ENCODE measurements around the gene RPL13. TPM values are rescaled to one million over a fixed set of nuclear protein-coding genes. Genes with fewer than 3 reads are reported as not detected.

RPL13 gene
- total RNA-seq, 1 experiment from 2014 or later, result 2,157 TPM

DNA sequence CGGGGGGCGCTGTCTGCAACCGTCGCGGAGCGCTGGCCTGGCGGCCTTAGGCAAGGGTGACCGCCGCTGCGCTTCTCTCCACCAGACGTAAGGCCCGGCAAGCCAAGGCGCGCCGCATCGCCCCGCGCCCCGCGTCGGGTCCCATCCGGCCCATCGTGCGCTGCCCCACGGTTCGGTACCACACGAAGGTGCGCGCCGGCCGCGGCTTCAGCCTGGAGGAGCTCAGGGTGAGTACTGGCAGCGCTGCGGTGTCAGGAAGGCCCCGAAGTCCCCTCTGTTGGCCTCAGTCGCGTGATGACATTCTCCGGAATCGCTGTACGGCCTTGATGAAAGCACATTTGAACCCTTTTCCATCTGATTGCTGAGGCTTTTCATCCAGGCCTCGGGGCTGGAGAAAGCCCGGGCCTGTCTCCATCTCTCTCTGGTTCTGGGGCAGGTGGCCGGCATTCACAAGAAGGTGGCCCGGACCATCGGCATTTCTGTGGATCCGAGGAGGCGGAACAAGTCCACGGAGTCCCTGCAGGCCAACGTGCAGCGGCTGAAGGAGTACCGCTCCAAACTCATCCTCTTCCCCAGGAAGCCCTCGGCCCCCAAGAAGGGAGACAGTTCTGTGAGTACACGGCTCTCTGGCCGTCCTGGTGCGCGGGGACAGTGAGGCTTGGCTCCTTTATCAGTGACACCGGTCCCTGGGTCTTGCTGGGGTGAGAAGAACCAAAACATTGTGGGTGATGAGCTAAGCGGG is 831 bp downstream of the RPL13 start:
- H4K91ac ChIP-seq (ENCODE audit: insufficient read length, low read depth, low read length), result peak overlapping the region; percentile 97
- H4K8ac ChIP-seq (replicated peaks; ENCODE audit: insufficient read length, low read depth, low read length), result no peak overlapping the region
- peak overlapping the region; percentile 96 for H3K14ac ChIP-seq (ENCODE audit: insufficient read depth, low read length)
- no peak overlapping the region for H3K23ac ChIP-seq (ENCODE audit: insufficient read length, low read depth, low read length)
- no peak overlapping the region for H3K27ac ChIP-seq (ENCODE audit: insufficient read length, low read depth, low read length)
- H3K18ac ChIP-seq (ENCODE audit: insufficient read length, low read depth, low read length), result no peak overlapping the region
- Mint-ChIP-seq H3K4me1 (peaks cover 43 to 46% of the 10 kb centered on the region in 2 experiments), H3K27ac (peak overlapping the region; percentile 92 to 96 (median 95)), H3K9me3 (no peaks in the 10 kb centered on the region; a peak in 1 of 5 replicates), H3K27me3 (ENCODE audit: low read depth) (peaks cover 2% of the 10 kb centered on the region), H3K4me3 (peak overlapping the region; percentile 96), H3K36me3 (ENCODE audit: insufficient read depth in 1 of 3, low read depth in 3 of 3) (peaks cover 26 to 54% (median 45%) of the 10 kb centered on the region in 3 experiments)
- H2BK5ac ChIP-seq (ENCODE audit: insufficient read length, low read length), result no peak overlapping the region
- no peak overlapping the region for H3T11ph ChIP-seq (ENCODE audit: low read length)
- no peak for DNase-seq
- no peak overlapping the region for H2AFZ ChIP-seq (ENCODE audit: low read length)
- H4K20me1 ChIP-seq (ENCODE audit: control insufficient read depth, insufficient read depth, insufficient read length), result peaks cover 4% of the 10 kb centered on the region
- H3K56ac ChIP-seq (ENCODE audit: insufficient read length, low read depth, low read length), result no peak overlapping the region
- peaks cover 19% of the 10 kb centered on the region for H3K23me2 ChIP-seq (ENCODE audit: insufficient read length, low read depth, low read length, poor library complexity, severe bottlenecking)
- no peak overlapping the region for H4K5ac ChIP-seq (ENCODE audit: insufficient read length, low read depth, low read length)
- TF ChIP-seq, protein P1, sequence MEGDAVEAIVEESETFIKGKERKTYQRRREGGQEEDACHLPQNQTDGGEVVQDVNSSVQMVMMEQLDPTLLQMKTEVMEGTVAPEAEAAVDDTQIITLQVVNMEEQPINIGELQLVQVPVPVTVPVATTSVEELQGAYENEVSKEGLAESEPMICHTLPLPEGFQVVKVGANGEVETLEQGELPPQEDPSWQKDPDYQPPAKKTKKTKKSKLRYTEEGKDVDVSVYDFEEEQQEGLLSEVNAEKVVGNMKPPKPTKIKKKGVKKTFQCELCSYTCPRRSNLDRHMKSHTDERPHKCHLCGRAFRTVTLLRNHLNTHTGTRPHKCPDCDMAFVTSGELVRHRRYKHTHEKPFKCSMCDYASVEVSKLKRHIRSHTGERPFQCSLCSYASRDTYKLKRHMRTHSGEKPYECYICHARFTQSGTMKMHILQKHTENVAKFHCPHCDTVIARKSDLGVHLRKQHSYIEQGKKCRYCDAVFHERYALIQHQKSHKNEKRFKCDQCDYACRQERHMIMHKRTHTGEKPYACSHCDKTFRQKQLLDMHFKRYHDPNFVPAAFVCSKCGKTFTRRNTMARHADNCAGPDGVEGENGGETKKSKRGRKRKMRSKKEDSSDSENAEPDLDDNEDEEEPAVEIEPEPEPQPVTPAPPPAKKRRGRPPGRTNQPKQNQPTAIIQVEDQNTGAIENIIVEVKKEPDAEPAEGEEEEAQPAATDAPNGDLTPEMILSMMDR (conservative IDR thresholded peaks at IDR 0.05), result no peak
- H3K79me2 ChIP-seq (ENCODE audit: insufficient read depth, low read length), result peaks cover 10% of the 10 kb centered on the region; the same call in 1 of the 2 replicates
- H3K9me3 ChIP-seq (ENCODE audit: control insufficient read depth, low read depth, low read length), result no peaks in the 10 kb centered on the region
- peak overlapping the region; percentile 89 for H3K4ac ChIP-seq (ENCODE audit: low read depth, low read length)
- H2AK5ac ChIP-seq (ENCODE audit: insufficient read length, low read length), result no peak overlapping the region
- H3K79me1 ChIP-seq (ENCODE audit: insufficient read depth, low read depth, low read length, poor library complexity, severe bottlenecking), result peaks cover 6% of the 10 kb centered on the region
- H3K4me1 ChIP-seq (ENCODE audit: insufficient read depth, low read length), result no peaks in the 10 kb centered on the region; the same call in 1 of the 2 replicates
- H2BK120ac ChIP-seq (ENCODE audit: low read depth, low read length, poor library complexity, severe bottlenecking), result no peak overlapping the region
- H3K9ac ChIP-seq (ENCODE audit: extremely low read depth, insufficient read length, low read length), result peak overlapping the region; percentile 86
- no peaks in the 10 kb centered on the region for H3K27me3 ChIP-seq (ENCODE audit: insufficient read depth, low read length)
- no CpG with 5 or more reads among the region's 58 CpGs for WGBS (ENCODE audit: extremely low coverage, insufficient read length, low lambda C conversion rate)
- H2BK20ac ChIP-seq (ENCODE audit: low read depth, low read length, poor library complexity, severe bottlenecking), result no peak overlapping the region
- no peak overlapping the region for H2BK12ac ChIP-seq (ENCODE audit: insufficient read length, low read depth, low read length)
- H3K4me2 ChIP-seq (ENCODE audit: insufficient read depth, insufficient read length, low read length), result peak overlapping the region; percentile 97
- no peak overlapping the region for H2BK15ac ChIP-seq (ENCODE audit: low read depth, low read length)
